GM15510 (cell line): ENCODE results near the gene HOXD1.

Experiments
- POLR2A ChIP-seq: IDR thresholded peaks from 3 replicates; pipeline ENCODE4 v1.6.1; 2011; ENCODE audit warnings: borderline replicate concordance; ENCODE audit not compliant: insufficient read length; ENCODE audit errors: extremely low read depth

Gene HOXD1

GRCh38 chr2:176181551-176181950, 6.9 kb upstream of the HOXD1 start:
- no peak for TF ChIP-seq POLR2A

GRCh38 chr2:176182671-176183070, 5.8 kb upstream of the HOXD1 start:
- no peak for TF ChIP-seq POLR2A

- no peak for TF ChIP-seq POLR2A
These were observed 3.7 kb upstream of the HOXD1 start for GRCh38 chr2:176184749-176185148.

GRCh38 chr2:176186024-176186423, 2.4 kb upstream of the HOXD1 start:
- TF ChIP-seq POLR2A: no peak

GRCh38 chr2:176187200-176187898, 1.1 kb upstream of the HOXD1 start:
- no peak for TF ChIP-seq POLR2A

GRCh38 chr2:176188774-176189680, 559 bp downstream of the HOXD1 start:
- TF ChIP-seq POLR2A: no peak

GRCh38 chr2:176189681-176190641, 1.5 kb downstream of the HOXD1 start:
- no peak for TF ChIP-seq POLR2A

GRCh38 chr2:176192351-176192750, 3.9 kb downstream of the HOXD1 start:
- no peak for TF ChIP-seq POLR2A

- no peak for TF ChIP-seq POLR2A
These were observed 4.6 kb downstream of the HOXD1 start for GRCh38 chr2:176193048-176193447.

GRCh38 chr2:176199902-176200301, 11.4 kb downstream of the HOXD1 start:
- no peak for TF ChIP-seq POLR2A

- TF ChIP-seq POLR2A: no peak
These were observed 12.5 kb downstream of the HOXD1 start for GRCh38 chr2:176200971-176201370.

- no peak for TF ChIP-seq POLR2A
These were observed 14.0 kb downstream of the HOXD1 start for GRCh38 chr2:176202491-176202890.

GRCh38 chr2:176205126-176205525, 16.7 kb downstream of the HOXD1 start:
- no peak for TF ChIP-seq POLR2A

- no peak for TF ChIP-seq POLR2A
These were observed 17.7 kb downstream of the HOXD1 start for GRCh38 chr2:176206136-176206535.

GRCh38 chr2:176206682-176207081, 18.2 kb downstream of the HOXD1 start:
- TF ChIP-seq POLR2A: no peak
